Body of pancreas (tissue), 4 donors: Measurements from ENCODE around the gene NPPC.

Experiments used
- POLR2A ChIP-seq, 3 donors: fragments of 450-650 bp; IDR thresholded peaks; one replicate each; pipeline ENCODE4 v1.6.1; 2016; ENCODE audit warnings: antibody characterized with exemption in 3 of 3, mild to moderate bottlenecking in 2 of 3
- TF ChIP-seq, protein P1 (sequence below), 7 experiments: fragments of 450-650 bp in 4 of 7; fragments of 200-600 bp in 3 of 7; sonication (generic) in 3 of 7; IDR thresholded peaks; one replicate each; pipeline ENCODE4 v1.5.1; 2016 to 2019; ENCODE audit warnings: antibody characterized with exemption in 7 of 7

DNA sequence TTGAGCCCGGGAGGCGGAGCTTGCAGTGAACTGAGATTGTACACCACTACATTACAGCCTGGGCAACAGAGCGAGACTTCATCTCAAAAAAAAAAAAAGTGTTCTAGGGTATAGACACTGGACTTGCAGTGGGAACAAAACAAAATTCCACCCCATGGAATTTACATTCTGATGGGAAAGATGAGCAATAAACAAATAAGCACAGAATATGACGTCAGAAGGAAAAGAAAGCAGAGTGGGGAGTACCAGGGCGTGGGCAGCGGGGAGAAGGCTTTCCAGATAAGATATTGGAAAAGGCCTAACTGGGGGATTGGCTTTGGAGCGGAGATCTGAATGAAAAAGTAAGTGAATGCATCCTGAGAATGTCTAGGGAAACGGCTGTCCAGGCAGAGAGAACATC is 17.6 kb downstream of the NPPC start:
- TF ChIP-seq, protein P1, sequence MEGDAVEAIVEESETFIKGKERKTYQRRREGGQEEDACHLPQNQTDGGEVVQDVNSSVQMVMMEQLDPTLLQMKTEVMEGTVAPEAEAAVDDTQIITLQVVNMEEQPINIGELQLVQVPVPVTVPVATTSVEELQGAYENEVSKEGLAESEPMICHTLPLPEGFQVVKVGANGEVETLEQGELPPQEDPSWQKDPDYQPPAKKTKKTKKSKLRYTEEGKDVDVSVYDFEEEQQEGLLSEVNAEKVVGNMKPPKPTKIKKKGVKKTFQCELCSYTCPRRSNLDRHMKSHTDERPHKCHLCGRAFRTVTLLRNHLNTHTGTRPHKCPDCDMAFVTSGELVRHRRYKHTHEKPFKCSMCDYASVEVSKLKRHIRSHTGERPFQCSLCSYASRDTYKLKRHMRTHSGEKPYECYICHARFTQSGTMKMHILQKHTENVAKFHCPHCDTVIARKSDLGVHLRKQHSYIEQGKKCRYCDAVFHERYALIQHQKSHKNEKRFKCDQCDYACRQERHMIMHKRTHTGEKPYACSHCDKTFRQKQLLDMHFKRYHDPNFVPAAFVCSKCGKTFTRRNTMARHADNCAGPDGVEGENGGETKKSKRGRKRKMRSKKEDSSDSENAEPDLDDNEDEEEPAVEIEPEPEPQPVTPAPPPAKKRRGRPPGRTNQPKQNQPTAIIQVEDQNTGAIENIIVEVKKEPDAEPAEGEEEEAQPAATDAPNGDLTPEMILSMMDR (IDR thresholded peaks at IDR 0.05): no peak
- no peak for TF ChIP-seq POLR2A (IDR thresholded peaks at IDR 0.05)
